ENCODE data around the gene OIT3.

OIT3 gene

DNA sequence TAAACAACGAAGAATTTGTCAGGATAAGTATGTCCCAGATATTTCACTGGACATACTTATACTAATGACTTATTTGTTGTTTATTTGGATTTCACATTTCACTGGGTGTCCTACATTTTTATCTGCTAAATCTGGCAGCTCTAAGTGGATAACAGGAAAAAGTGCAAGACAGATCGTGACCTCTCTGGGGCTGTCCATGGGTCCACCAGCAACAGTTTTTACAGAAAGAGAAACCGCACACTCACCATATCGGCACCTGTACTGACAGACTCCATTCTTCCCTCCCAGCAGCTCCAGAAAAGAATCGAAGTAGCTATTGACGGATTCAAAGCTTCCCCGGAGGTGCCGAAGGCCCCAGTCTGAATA is 60.7 kb downstream of the OIT3 start:
- no peak for DNase-seq

DNA sequence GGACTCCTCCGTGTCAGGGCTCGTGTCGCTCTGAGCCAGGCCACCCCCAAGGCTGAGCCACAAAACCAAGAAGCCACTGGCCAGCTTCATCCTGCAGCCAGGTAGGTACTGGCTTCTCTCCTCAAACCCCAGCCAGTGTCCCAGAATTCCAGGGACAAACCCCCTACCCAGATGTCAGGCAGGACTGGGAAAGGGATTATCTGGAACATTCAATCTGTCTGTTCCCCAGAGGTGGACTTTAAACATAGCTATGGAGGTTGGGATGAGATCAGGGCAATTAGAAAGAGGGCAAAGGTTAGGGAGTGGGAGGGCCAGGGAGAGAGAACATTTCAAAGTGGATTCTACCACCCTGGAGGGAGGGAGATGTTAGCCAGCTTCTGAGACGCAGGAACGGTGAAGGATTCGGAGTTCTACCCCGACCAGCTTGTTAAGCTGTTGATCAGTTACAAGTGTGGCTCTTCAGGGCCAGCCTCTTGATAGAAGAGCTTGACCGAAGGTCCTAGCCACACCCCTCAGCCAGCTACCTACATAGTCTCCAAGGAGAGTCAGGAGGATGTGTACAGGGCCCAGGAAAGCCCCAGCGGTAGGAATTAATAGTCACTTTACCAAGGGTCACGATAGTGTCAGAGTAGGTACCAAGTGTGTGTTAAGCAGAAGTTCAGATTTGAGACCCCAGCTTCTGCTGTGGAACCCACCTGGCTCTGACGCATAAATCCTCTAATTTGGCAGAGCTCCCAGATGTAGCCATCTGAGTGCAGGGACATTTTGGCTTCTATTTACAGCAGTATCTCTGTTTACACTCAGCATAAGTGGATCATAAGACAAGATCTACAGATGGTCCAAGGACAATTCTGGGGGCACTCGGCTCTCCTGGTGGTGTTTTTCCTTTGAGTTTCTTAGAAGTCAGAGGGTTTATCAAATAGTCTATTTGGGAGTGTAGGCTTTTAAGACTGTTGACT is 61.3 kb downstream of the OIT3 start, which contains the start of gene PLA2G12B:
Gene PLA2G12B (minus strand): TSS at position 211 of the 959 bp plus-strand sequence. CDS start 121 bp downstream, at position 90.
- DNase-seq: no peak

DNA sequence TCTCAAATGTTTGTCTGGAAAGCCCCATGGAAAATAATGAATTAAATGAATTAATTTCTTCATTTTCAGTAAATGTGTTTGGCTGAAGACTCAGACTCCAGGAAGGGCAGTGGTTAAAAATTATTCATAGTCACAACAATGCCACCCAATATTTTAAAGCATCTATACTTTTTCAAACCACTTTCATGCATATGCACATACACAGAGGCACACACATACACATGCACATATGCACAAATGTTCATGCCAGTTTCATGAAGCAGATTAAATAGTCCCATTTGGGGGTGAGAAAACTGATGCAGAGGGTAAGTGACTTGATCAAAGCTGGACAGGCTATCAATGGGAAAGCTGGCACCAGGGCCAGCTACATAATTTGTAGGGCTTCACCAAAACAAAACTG is 62.5 kb downstream of the OIT3 start:
- DNase-seq: no peak

DNA sequence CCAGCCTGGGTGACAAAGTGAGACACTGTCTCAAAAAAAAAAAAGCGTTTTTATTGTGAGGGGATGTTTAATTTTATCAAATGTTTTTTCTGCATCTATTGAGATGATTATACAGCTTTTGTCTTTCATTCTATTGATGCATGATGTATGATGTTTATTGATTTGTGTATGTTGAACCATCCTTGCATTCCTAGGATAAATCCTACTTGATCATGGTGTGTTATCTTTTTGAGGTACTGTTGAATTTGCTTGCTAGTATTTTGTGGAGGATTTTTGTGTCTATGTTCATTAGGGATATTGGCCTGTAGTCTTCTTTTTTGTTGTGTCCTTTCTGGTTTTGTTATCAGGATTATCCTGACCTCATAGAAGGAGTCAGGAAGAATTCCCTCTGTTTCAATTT is 83.3 kb downstream of the OIT3 start:
- DNase-seq: no peak

DNA sequence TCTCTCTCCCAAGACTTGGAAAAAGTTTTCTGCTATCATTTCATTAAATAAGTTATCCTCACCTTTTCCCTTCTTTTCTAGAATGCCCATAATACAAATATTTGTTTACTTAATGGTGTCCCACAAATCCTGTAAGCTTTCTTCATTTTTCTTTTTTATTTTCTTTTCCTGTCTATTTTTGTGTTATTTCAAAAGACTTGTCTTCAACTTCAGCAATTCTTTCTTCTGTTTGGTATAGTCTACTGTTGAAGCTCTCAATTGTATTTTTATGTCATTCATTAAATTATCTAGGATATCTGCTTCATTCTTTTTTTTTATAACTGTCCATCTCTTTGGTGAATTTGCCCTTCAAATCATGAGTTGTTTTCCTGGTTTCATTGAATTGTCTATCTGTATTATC is 86.2 kb downstream of the OIT3 start:
- DNase-seq: no peak

DNA sequence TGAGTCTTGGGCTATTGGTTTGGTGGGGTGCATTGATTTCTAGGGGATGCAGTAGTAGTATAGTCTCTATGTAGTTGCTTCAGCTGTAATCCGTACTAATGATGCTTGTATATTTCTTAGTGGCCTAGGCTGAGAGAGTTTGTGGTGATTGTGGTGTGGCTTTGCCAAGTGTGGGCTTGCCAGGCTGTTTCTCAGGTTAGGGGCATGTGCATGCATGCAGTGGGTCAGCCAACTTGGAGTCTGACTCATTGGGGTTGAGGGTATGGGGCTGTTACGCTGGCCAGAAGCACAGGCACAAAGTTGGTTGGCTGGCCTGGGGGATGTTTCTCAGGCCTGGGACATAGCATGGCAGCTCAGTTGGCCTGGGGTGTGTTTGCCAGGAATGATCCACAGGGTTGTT is 86.8 kb downstream of the OIT3 start:
- DNase-seq: no peak

DNA sequence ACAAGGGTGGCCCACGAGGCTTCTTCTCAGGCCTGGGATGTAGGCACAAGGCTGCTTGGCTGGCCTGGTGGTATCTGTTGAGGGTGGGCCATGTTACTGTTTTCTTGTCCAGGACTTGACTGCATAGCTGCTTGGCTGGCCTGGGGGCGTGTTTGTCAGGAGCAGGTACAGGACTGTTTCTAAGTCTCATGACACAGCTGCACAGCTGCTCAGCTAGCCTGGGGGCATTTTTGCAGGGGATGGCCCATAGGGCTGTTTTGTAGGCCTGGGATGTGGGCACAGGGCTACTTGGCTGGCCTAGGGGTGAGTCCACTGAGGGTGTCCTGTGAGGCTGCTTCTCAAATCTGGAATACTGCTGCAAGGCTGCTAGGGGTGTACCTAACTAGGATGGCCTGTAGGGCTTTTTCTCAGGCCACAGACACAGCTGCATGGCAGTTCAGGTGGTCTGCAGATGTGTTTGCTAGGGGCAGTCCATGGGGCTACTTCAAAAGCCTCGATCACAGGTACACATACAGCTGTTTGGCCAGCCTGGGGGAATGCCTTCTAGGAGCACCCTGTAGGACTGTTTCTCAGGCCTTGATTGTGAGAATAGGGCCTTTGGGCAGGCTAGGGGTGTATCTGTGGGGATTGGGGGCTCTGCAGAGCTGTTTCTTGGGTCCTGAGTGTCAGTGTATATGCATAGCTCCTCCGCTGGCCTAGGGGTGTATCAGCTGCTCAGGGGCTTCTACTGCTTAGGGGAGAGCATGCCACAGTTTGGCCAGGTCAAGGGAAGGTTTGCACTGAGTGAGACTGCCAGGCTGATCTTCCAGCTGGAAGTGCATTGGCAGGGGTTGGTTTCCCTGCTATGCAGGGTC is 87.7 kb downstream of the OIT3 start:
- no peak for DNase-seq

DNA sequence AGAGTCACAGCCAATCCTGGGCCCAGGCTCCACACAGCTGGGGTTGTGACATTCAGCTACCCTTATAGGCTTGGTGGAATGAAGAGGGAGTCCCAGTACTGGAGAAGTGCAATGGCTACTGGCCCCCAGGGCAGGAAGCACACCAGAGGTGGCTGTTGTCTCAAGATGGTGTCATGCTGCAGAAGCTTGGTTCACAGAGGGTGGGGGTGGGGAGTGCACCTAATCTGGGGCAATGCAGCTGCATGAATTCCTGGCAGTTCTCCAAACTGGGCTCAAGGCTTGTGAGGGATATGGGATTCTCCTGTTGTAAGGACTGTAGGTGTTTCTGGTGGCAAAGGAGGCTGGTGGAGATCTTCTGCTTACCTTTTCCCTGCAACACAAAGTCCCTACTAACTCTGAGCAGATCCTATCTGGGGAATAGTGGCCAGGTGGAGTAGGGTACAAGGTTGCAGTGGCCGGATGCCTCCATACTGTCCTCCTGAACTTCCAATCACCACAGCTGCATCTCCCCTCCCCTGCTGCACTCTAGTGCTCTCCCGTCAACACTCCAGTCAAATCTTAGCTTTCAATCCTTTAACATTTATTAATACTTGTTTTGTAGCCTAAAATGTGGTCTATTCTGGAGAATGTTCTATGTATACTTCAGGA is 88.5 kb downstream of the OIT3 start:
- no peak for DNase-seq

Data from SW 1271 (cell line).